Trophoblast cell (in vitro differentiated cells and primary cell): ENCODE results near the gene PROZ.

ENCODE experiments used
- DNase-seq, 2 donors: peaks; one replicate each; pipeline ENCODE4 v3.0.0-alpha.2; 2016
- H2AFZ ChIP-seq: 2 replicates; pipeline ENCODE4 v1.6.1; 2013; ENCODE audit warnings: low read length, moderate library complexity, mild to moderate bottlenecking; ENCODE audit not compliant: insufficient read depth, poor library complexity
- H2AK5ac ChIP-seq: 2 replicates; pipeline ENCODE4 v1.6.1; 2013; ENCODE audit warnings: mild to moderate bottlenecking, low read length
- H2BK120ac ChIP-seq: 2 replicates; pipeline ENCODE4 v1.6.1; 2013; ENCODE audit warnings: low read length, mild to moderate bottlenecking, moderate library complexity; ENCODE audit not compliant: insufficient read depth, poor library complexity
- H2BK12ac ChIP-seq: 2 replicates; pipeline ENCODE4 v1.6.1; 2013; ENCODE audit warnings: mild to moderate bottlenecking, low read length, moderate library complexity
- H2BK5ac ChIP-seq: 2 replicates; pipeline ENCODE4 v1.6.1; 2013; ENCODE audit warnings: low read length, low read depth, moderate library complexity, mild to moderate bottlenecking; ENCODE audit not compliant: poor library complexity
- H3K14ac ChIP-seq: 2 replicates; pipeline ENCODE4 v1.6.1; 2013; ENCODE audit warnings: mild to moderate bottlenecking, low read length
- H3K18ac ChIP-seq: 2 replicates; pipeline ENCODE4 v1.6.1; 2013; ENCODE audit warnings: mild to moderate bottlenecking, low read length
- H3K23ac ChIP-seq: 2 replicates; pipeline ENCODE4 v1.6.1; 2013; ENCODE audit warnings: low read length
- H3K27ac ChIP-seq: 2 replicates; pipeline ENCODE4 v1.5.1; 2013; ENCODE audit warnings: low read depth, mild to moderate bottlenecking, inconsistent platforms, low read length, moderate library complexity
- H3K27me3 ChIP-seq: 2 replicates; pipeline ENCODE4 v1.6.1; 2013; ENCODE audit warnings: inconsistent platforms, mild to moderate bottlenecking, low read length, moderate library complexity; ENCODE audit not compliant: insufficient read depth
- H3K36me3 ChIP-seq, 2 experiments: 1 replicate in 1 of 2; 2 replicates in 1 of 2; pipeline ENCODE4 v1.6.1; 2013; ENCODE audit warnings: low read length in 2 of 2, mild to moderate bottlenecking in 2 of 2, moderate library complexity in 1 of 2; ENCODE audit not compliant: insufficient read depth in 2 of 2, control insufficient read depth in 1 of 2
- H3K4ac ChIP-seq: 2 replicates; pipeline ENCODE4 v1.6.1; 2013; ENCODE audit warnings: low read depth, mild to moderate bottlenecking, low read length, moderate library complexity
- H3K4me1 ChIP-seq, 2 experiments: 1 replicate in 1 of 2; 2 replicates in 1 of 2; pipeline ENCODE4 v1.6.1; 2013; ENCODE audit warnings: low read length in 2 of 2, mild to moderate bottlenecking in 2 of 2, moderate library complexity in 1 of 2; ENCODE audit not compliant: insufficient read depth in 2 of 2, control insufficient read depth in 1 of 2
- H3K4me2 ChIP-seq: 2 replicates; pipeline ENCODE4 v1.6.1; 2013; ENCODE audit warnings: inconsistent platforms, mild to moderate bottlenecking, low read length, moderate library complexity
- H3K4me3 ChIP-seq: 2 replicates; pipeline ENCODE4 v1.5.1; 2013; ENCODE audit warnings: mild to moderate bottlenecking, low read depth, low read length, inconsistent platforms
- H3K79me1 ChIP-seq: one replicate; pipeline ENCODE4 v1.6.1; 2013; ENCODE audit warnings: low read length
- H3K79me2 ChIP-seq: 2 replicates; pipeline ENCODE4 v1.6.1; 2013; ENCODE audit warnings: low read length, mild to moderate bottlenecking; ENCODE audit not compliant: control insufficient read depth, insufficient read depth, poor library complexity
- H3K9ac ChIP-seq: 2 replicates; pipeline ENCODE4 v1.6.1; 2013; ENCODE audit warnings: mild to moderate bottlenecking, low read length
- H3K9me3 ChIP-seq: 2 replicates; pipeline ENCODE4 v1.6.1; 2013; ENCODE audit warnings: low read depth, mild to moderate bottlenecking, control low read depth, inconsistent platforms, low read length; ENCODE audit not compliant: insufficient read depth
- H4K12ac ChIP-seq: 2 replicates; pipeline ENCODE4 v1.6.1; 2013; ENCODE audit warnings: low read depth, mild to moderate bottlenecking, low read length, moderate library complexity
- H4K8ac ChIP-seq: 2 replicates; pipeline ENCODE4 v1.6.1; 2013; ENCODE audit warnings: low read depth, mild to moderate bottlenecking, low read length, moderate library complexity
- H4K91ac ChIP-seq: one replicate; pipeline ENCODE4 v1.6.1; 2013; ENCODE audit warnings: low read depth, mild to moderate bottlenecking, low read length, moderate library complexity
- WGBS: extraction: QIAGEN DNeasy Blood & Tissue Kit; methylation state at CpG from one replicate; pipeline ENCODE4 v1.1.7; 2013; ENCODE audit warnings: missing lambda C conversion rate; ENCODE audit not compliant: insufficient read length, insufficient coverage; ENCODE audit errors: extremely low coverage; 5-methylcytosine and 5-hydroxymethylcytosine counted together

The PROZ gene

GRCh38 chr13:113121928-113122471, 36.4 kb upstream of the PROZ start:
- Histone ChIP-seq H4K12ac (no peak overlapping the region), H3K14ac (no peak overlapping the region), H3K23ac (no peak overlapping the region), H4K91ac (no peak overlapping the region), H3K4me2 (no peak overlapping the region), H2AK5ac (no peak overlapping the region), H3K18ac (no peak overlapping the region), H3K9me3 (peaks cover 4% of the 10 kb centered on the region), H3K79me2 (no peaks in the 10 kb centered on the region), H2AFZ (no peak overlapping the region), H3K27ac (no peak overlapping the region), H2BK120ac (no peak overlapping the region), H3K4ac (no peak overlapping the region), H4K8ac (no peak overlapping the region), H3K4me1 (peaks cover 4% of the 10 kb centered on the region in 2 experiments), H3K27me3 (no peaks in the 10 kb centered on the region), H3K79me1 (no peaks in the 10 kb centered on the region), H3K9ac (no peak overlapping the region), H2BK5ac (no peak overlapping the region), H2BK12ac (no peak overlapping the region), H3K4me3 (no peak overlapping the region), H3K36me3 (no peaks in the 10 kb centered on the region)
- DNase-seq, result no peak
- no CpG with 5 or more reads among the region's 16 CpGs for WGBS

- no peak within 1 kb of the TSS for H3K9ac ChIP-seq
- no peaks in the 10 kb centered on the region for H3K79me1 ChIP-seq
- no peak within 1 kb of the TSS for H3K14ac ChIP-seq
- no peak within 1 kb of the TSS for H3K4ac ChIP-seq
- no peak within 1 kb of the TSS for H3K27ac ChIP-seq
- no peak within 1 kb of the TSS for H2BK120ac ChIP-seq
- H2AFZ ChIP-seq, result no peak within 1 kb of the TSS
- H3K36me3 ChIP-seq, result no peaks in the 10 kb centered on the region
- no peak within 1 kb of the TSS for H4K12ac ChIP-seq
- H3K27me3 ChIP-seq, result no peaks in the 10 kb centered on the region
- peak within 1 kb of the TSS; percentile 25 for H3K4me3 ChIP-seq
- H3K9me3 ChIP-seq, result peaks cover 4% of the 10 kb centered on the region
- H3K79me2 ChIP-seq, result no peaks in the 10 kb centered on the region
- H2BK5ac ChIP-seq, result no peak within 1 kb of the TSS
- H4K8ac ChIP-seq, result no peak within 1 kb of the TSS
- no CpG with 5 or more reads among the region's 23 CpGs for WGBS
- no peak within 1 kb of the TSS for H3K23ac ChIP-seq
- no peak within 1 kb of the TSS for H2AK5ac ChIP-seq
- no peak within 1 kb of the TSS for H3K18ac ChIP-seq
- no peaks in the 10 kb centered on the region for H3K4me1 ChIP-seq
- no peak within 1 kb of the TSS for H4K91ac ChIP-seq
- H3K4me2 ChIP-seq, result no peak within 1 kb of the TSS
- no peak for DNase-seq
- no peak within 1 kb of the TSS for H2BK12ac ChIP-seq
Measured at GRCh38 chr13:113122550-113123225, 35.8 kb upstream of the PROZ start, which contains the start of gene F10. TSS of gene F10 (plus strand) at chr13:113122799. CDS start at chr13:113122856, 57 bp downstream.

GRCh38 chr13:113123226-113124201, 34.9 kb upstream of the PROZ start:
- no peak overlapping the region for H2BK120ac ChIP-seq
- no peak overlapping the region for H4K8ac ChIP-seq
- H3K18ac ChIP-seq, result no peak overlapping the region
- no peaks in the 10 kb centered on the region for H3K79me2 ChIP-seq
- H3K4me2 ChIP-seq, result no peak overlapping the region
- H3K9ac ChIP-seq, result no peak overlapping the region
- no peak overlapping the region for H2AFZ ChIP-seq
- no peak for DNase-seq
- H4K12ac ChIP-seq, result no peak overlapping the region
- H2BK12ac ChIP-seq, result no peak overlapping the region
- peaks cover 4% of the 10 kb centered on the region for H3K9me3 ChIP-seq
- H3K79me1 ChIP-seq, result no peaks in the 10 kb centered on the region
- no peak overlapping the region for H3K27ac ChIP-seq
- no peak overlapping the region for H3K4me3 ChIP-seq
- H2AK5ac ChIP-seq, result no peak overlapping the region
- H2BK5ac ChIP-seq, result no peak overlapping the region
- no peak overlapping the region for H3K14ac ChIP-seq
- no peaks in the 10 kb centered on the region for H3K27me3 ChIP-seq
- H4K91ac ChIP-seq, result no peak overlapping the region
- H3K23ac ChIP-seq, result no peak overlapping the region
- no peaks in the 10 kb centered on the region for H3K4me1 ChIP-seq
- no CpG with 5 or more reads among the region's 29 CpGs for WGBS
- H3K4ac ChIP-seq, result no peak overlapping the region
- H3K36me3 ChIP-seq, result no peaks in the 10 kb centered on the region

- WGBS, result no CpG with 5 or more reads among the region's 19 CpGs
- Histone ChIP-seq H3K4me1 (peaks cover 0 to 4% of the 10 kb centered on the region in 2 experiments), H2AK5ac (no peak overlapping the region), H3K4me2 (no peak overlapping the region), H2BK12ac (no peak overlapping the region), H2BK120ac (no peak overlapping the region), H3K27ac (no peak overlapping the region), H4K91ac (no peak overlapping the region), H3K23ac (no peak overlapping the region), H3K36me3 (no peaks in the 10 kb centered on the region), H3K9me3 (peaks cover 3% of the 10 kb centered on the region), H3K79me1 (no peaks in the 10 kb centered on the region), H3K4ac (no peak overlapping the region), H3K4me3 (no peak overlapping the region), H2AFZ (no peak overlapping the region), H3K14ac (no peak overlapping the region), H3K79me2 (no peaks in the 10 kb centered on the region), H4K8ac (no peak overlapping the region), H3K18ac (no peak overlapping the region), H4K12ac (no peak overlapping the region), H2BK5ac (no peak overlapping the region), H3K27me3 (no peaks in the 10 kb centered on the region), H3K9ac (no peak overlapping the region)
- no peak for DNase-seq
Measured at GRCh38 chr13:113124211-113124970, 34.1 kb upstream of the PROZ start.
